SK-N-SH treated with all-trans-retinoic acid at 6 μM for 48 hours (cell line): ENCODE data around the gene GLB1L3.
A peak's percentile ranks its signal among the peaks of the same experiment; 100 is the strongest.

Source experiments
- ATAC-seq: fragments of 200-7000 bp; cut with Tn5 transposase; 3 replicates; pipeline ENCODE4 v1.9.1; 2020; ENCODE audit warnings: mild to moderate bottlenecking, moderate library complexity
- ARNTL ChIP-seq: fragments of 450-650 bp; formaldehyde crosslinking; IDR thresholded peaks from 2 replicates; pipeline ENCODE4 v1.5.0; 2020; ENCODE audit warnings: low read depth, mild to moderate bottlenecking, moderate library complexity, borderline replicate concordance
- CREB5 ChIP-seq: fragments of 250-450 bp; sonication (Bioruptor Pico); IDR thresholded peaks from 2 replicates; pipeline ENCODE4 v1.5.1; 2020; ENCODE audit warnings: low read depth, mild to moderate bottlenecking, moderate library complexity
- CSDC2 ChIP-seq: fragments of 250-450 bp; sonication (Bioruptor Pico); IDR thresholded peaks from 2 replicates; pipeline ENCODE4 v1.5.0; 2020; ENCODE audit warnings: mild to moderate bottlenecking, moderate library complexity
- CSRNP3 ChIP-seq: fragments of 250-450 bp; sonication (Bioruptor Pico); IDR thresholded peaks from 2 replicates; pipeline ENCODE4 v1.5.1; 2021; ENCODE audit warnings: mild to moderate bottlenecking, moderate library complexity
- ESRRG ChIP-seq: fragments of 250-450 bp; sonication (Bioruptor Pico); IDR thresholded peaks from 2 replicates; pipeline ENCODE4 v1.6.1; 2021; ENCODE audit warnings: mild to moderate bottlenecking
- GLIS3 ChIP-seq: fragments of 250-450 bp; sonication (Bioruptor Pico); IDR thresholded peaks from 2 replicates; pipeline ENCODE4 v1.5.0; 2020; ENCODE audit warnings: mild to moderate bottlenecking, moderate library complexity
- ISL1 ChIP-seq: fragments of 250-450 bp; sonication (Bioruptor Pico); IDR thresholded peaks from 2 replicates; pipeline ENCODE4 v2.1.2; 2022; ENCODE audit warnings: mild to moderate bottlenecking, moderate library complexity
- OSR1 ChIP-seq: fragments of 250-450 bp; sonication (Bioruptor Pico); IDR thresholded peaks from 2 replicates; pipeline ENCODE4 v1.8.0; 2022; ENCODE audit warnings: moderate library complexity, mild to moderate bottlenecking, inconsistent platforms
- PATZ1 ChIP-seq: fragments of 250-450 bp; sonication (Bioruptor Pico); IDR thresholded peaks from 2 replicates; pipeline ENCODE4 v1.8.0; 2020; ENCODE audit warnings: mild to moderate bottlenecking, moderate library complexity, borderline replicate concordance
- POU6F1 ChIP-seq: fragments of 250-450 bp; sonication (Bioruptor Pico); IDR thresholded peaks from 2 replicates; pipeline ENCODE4 v1.8.0; 2021; ENCODE audit warnings: low read depth, mild to moderate bottlenecking, moderate library complexity, borderline replicate concordance
- RARB ChIP-seq: fragments of 250-450 bp; sonication (Bioruptor Pico); IDR thresholded peaks from 2 replicates; pipeline ENCODE4 v1.8.0; 2021; ENCODE audit warnings: mild to moderate bottlenecking, moderate library complexity
- SNAI2 ChIP-seq: fragments of 250-450 bp; sonication (Bioruptor Pico); IDR thresholded peaks from 2 replicates; pipeline ENCODE4 v1.5.0; 2020; ENCODE audit warnings: mild to moderate bottlenecking, moderate library complexity
- TOX ChIP-seq: fragments of 250-450 bp; sonication (Bioruptor Pico); IDR thresholded peaks from 2 replicates; pipeline ENCODE4 v1.8.0; 2021; ENCODE audit warnings: mild to moderate bottlenecking, moderate library complexity, borderline replicate concordance
- TSHZ2 ChIP-seq: fragments of 250-450 bp; sonication (Bioruptor Pico); IDR thresholded peaks from 2 replicates; pipeline ENCODE4 v1.5.0; 2020; ENCODE audit warnings: mild to moderate bottlenecking, moderate library complexity
- ZC3H10 ChIP-seq: fragments of 250-450 bp; sonication (Bioruptor Pico); IDR thresholded peaks from 2 replicates; pipeline ENCODE4 v1.5.1; 2021; ENCODE audit warnings: mild to moderate bottlenecking, moderate library complexity
- ZFP3 ChIP-seq: fragments of 250-450 bp; sonication (Bioruptor Pico); IDR thresholded peaks from 2 replicates; pipeline ENCODE4 v1.5.0; 2020; ENCODE audit warnings: mild to moderate bottlenecking, moderate library complexity
- ZFP30 ChIP-seq: fragments of 450-650 bp; formaldehyde crosslinking; IDR thresholded peaks from 2 replicates; pipeline ENCODE4 v1.5.0; 2022; ENCODE audit warnings: mild to moderate bottlenecking, moderate library complexity
- ZNF565 ChIP-seq: fragments of 450-650 bp; formaldehyde crosslinking; conservative IDR thresholded peaks from 2 replicates; pipeline ENCODE4 v1.5.0; 2020; ENCODE audit warnings: low read depth, mild to moderate bottlenecking, moderate library complexity
- ZNF8 ChIP-seq: fragments of 450-650 bp; formaldehyde crosslinking; IDR thresholded peaks from 2 replicates; pipeline ENCODE4 v1.5.0; 2020; ENCODE audit warnings: mild to moderate bottlenecking, moderate library complexity

Gene GLB1L3

GRCh38 chr11:134275534-134276395 lies at the start of gene GLB1L3:
GLB1L3 (plus strand) TSS chr11:134276379; CDS start chr11:134276741, 362 bp downstream.
- peak; percentile 87 for ATAC-seq
- TF ChIP-seq CSDC2 (CRISPR knock-in tag) = no peak
- no peak for TF ChIP-seq TSHZ2 (CRISPR knock-in tag)
- no peak for TF ChIP-seq OSR1 (CRISPR knock-in tag)
- no peak for TF ChIP-seq ZFP30 (CRISPR knock-in tag)
- no peak for TF ChIP-seq ZNF8 (CRISPR knock-in tag)
- TF ChIP-seq RARB (CRISPR knock-in tag) = no peak
- TF ChIP-seq TOX (CRISPR knock-in tag) = no peak
- TF ChIP-seq SNAI2 = no peak
- no peak for TF ChIP-seq ESRRG (CRISPR knock-in tag)
- no peak for TF ChIP-seq ZNF565 (CRISPR knock-in tag)
- no peak for TF ChIP-seq CSRNP3
- no peak for TF ChIP-seq PATZ1
- no peak for TF ChIP-seq POU6F1 (CRISPR knock-in tag)
- TF ChIP-seq ZC3H10 = no peak

GRCh38 chr11:134226806-134227325 lies 49.3 kb upstream of the GLB1L3 start:
- no peak for TF ChIP-seq GLIS3 (CRISPR knock-in tag)
- TF ChIP-seq ESRRG (CRISPR knock-in tag) = no peak
- TF ChIP-seq RARB (CRISPR knock-in tag) = no peak
- TF ChIP-seq ARNTL (CRISPR knock-in tag) = no peak
- no peak for TF ChIP-seq ISL1 (CRISPR knock-in tag)
- TF ChIP-seq ZNF8 (CRISPR knock-in tag) = no peak
- TF ChIP-seq ZC3H10 = no peak
- no peak for TF ChIP-seq CSDC2 (CRISPR knock-in tag)
- no peak for TF ChIP-seq CREB5
- no peak for TF ChIP-seq PATZ1
- no peak for TF ChIP-seq ZFP30 (CRISPR knock-in tag)
- no peak for TF ChIP-seq TOX (CRISPR knock-in tag)
- no peak for TF ChIP-seq ZFP3 (CRISPR knock-in tag)
- no peak for ATAC-seq
